HG03139 (cell line): ENCODE measurements around the gene TMOD1.
"Not testable (repeated sequence)": the region's sequence is repeated elsewhere in the genome, so short reads cannot be mapped to it uniquely, and the experiment has no call there.

Experiments used
- ATAC-seq: cut with Tn5 transposase; IDR thresholded peaks from one replicate; pipeline ENCODE4 v1.9.1; 2021; ENCODE audit not compliant: unreplicated experiment

The TMOD1 gene

DNA sequence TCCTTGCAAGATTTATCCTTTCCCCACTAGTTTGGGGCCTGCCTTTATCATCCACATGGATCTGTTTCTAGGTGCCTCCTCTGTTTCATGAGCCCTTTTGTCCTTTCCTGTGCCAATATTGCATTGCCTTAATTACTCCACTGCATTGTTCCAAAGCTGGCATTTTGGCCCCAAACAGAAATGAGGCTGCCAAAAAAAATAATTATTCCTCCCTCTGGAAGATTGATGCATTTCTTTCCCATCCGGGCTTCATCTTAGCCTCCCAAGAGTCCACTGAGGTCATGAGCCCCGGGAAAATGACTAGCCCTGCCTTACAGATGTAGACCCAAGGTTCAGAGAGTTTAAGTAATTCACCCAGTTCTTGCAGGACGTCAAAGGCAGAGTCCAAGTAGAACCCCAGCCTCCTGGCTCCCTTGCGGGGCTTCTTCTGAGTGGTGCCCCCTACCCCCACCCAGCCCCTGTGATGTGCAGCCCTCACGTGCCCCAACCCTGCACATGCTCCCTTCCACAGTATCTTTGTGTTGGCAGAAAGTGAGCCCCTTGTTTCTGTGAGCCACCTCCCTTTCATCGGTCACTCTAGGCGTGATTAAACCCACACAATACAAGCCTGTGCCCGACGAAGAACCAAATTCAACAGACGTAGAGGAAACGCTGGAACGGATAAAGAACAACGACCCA lies 62.1 kb downstream of the TMOD1 start:
- ATAC-seq = no peak

DNA sequence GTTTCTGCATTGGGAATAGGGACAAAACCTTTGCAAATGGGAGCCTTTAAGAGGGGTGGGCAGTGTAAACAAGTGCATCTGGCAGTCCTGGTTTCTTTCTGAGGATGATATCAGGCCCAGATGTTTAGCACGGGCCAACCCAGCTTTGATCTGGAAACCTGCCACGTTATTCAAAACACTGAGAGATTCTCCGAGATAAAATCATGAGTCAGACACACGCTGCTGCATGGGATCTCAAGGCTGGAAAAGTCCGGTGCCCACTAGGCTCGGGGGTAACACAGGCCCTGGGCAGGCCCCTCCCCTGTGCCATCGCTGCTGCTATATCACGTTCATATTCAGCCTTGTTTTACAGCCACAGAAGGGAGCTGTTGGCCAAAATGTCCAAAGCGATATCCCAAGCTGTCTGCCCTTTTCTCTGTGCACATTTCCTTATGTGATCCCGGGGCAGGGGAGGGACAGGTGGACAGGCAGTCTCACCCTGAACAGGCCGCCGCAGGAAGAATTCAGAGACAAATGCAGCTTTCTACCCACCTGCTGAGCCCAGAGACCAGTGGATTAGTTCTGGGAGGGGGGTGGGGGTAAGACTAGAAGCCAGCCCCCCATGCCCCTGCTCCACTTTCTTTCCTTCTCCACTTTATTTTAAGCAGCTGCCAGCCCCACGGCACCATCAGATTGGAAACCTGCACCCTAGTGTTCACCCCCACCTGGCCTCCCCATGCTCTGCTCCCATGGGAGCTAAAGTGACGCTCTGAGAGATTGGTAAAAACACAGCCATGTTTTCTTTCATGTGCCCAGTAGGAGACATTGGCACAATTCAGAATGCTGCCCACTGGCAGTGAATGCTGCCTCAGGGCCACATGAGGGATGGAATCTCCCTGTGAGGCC lies 63.1 kb downstream of the TMOD1 start:
- ATAC-seq = no peak

DNA sequence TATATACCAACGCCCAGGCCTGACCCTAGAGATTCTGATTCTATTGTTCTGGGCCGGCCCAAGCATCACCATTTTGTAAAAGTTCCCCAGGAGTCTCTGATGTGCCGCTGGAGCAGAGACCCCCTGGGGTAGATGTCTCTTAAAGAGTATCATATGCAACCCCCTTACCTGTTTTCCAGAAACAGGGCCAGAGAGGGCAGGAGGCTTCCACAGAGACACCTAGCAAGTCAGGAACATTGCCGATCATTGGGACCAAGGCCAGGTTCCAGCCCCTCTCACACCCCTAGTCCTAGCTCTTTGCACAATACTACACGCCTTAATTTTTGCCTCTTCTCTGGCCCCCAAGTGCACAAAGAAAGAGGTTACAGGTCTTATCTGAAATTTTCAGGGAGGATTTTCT lies 63.8 kb downstream of the TMOD1 start:
- no peak for ATAC-seq

DNA sequence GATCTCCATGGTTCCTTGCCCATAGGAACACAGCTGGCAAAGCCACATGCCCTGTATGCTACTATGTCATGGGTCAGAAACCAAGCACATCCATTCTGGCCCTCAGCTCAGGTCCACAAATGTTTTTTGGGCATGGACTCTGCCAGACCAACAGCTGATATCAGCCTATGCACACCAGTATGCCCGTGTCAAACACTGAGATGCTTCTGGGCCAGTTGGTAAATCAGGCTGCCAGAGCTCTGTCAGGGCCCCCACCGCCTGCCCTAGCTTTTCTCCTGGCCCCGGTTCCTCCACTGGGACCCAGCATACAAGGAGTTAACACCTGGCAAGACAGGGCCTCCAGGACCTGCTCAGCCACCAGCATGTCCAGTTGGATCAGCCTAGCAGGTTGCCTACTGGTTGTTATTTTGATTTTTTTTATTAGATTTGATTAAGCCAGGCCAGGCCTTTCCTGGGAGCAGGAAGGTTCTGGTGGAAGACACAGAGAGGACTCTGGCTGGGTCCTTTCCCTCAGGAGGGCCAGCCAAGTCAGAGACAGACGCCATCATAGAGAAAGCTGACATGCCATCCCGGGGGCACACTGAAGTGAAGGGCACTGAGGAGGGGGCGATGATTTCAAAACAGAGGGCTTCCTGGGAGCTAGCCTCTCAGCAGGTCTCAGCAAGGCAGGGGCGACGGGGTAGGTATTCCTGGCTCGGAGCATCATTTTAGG lies 65.9 kb downstream of the TMOD1 start:
- ATAC-seq = no peak

DNA sequence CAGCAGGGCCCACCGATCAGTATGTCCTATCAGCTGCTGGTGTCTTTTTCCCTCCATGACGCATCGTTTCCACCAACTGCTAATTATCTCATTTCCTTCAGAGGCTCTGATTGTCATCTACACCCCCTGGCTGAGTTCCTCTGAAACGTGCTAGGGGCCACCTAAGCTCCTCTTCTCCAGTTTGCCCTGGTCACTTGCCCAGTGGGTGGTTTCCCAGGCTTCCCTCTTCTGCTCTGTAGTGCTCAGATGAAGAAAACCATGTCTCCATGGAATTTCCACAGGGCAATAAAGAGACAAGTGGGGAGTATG lies 66.4 kb downstream of the TMOD1 start:
- no peak for ATAC-seq

DNA sequence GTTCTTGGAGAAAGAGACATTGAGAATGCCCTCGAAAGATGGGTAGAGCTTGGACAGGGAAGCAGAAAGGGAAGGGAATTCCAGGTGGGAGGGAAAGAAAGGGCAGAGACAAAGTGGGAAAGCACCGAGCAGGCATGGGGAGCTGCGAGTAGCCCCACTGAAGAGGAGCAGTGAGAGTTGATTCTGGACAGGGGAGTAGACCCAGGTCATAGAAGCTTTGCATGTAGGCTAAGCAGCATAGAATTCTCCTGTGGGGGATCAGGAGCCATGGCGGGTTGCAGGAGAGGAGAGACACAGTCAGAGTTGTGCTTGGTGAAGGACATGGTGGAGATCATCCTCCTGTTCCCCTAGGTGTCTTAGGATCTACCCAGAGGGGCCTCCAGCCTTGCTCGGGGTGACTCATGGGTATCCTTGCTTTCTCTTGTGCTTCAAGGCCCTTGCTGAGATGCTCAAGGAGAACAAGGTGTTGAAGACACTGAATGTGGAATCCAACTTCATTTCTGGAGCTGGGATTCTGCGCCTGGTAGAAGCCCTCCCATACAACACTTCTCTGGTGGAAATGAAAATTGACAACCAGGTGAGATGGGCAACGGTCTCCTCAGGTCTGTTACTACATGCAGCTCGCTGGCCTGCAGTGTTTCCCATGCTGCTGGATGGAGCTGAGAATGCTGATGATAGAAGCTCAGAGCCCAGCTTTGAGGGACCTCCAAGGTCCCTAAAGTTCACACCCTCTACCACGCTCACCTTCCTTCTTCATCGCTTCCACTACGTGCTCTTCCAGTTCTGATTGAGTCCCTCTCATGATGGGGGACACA lies 67.2 kb downstream of the TMOD1 start:
- no peak for ATAC-seq

DNA sequence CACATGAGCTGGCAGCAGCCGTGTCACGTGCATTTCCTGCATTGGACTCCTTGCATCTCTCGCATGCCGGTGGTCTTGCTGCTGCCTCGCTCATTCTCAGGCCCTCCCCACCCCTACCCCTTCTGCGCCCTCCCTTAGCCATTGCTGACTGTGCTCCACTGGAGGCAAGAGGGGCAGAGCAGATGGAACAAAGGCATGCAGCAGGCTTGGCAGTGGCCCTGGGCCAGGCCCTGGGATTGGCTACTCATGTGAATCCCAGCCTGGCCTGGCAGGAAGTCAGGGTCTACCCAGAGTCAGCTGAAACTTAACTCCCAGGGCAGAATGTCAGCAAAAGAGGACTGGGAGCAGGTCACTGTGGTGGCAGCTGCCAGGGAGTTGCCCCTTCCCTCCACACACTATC lies 69.4 kb downstream of the TMOD1 start:
- ATAC-seq = no peak

DNA sequence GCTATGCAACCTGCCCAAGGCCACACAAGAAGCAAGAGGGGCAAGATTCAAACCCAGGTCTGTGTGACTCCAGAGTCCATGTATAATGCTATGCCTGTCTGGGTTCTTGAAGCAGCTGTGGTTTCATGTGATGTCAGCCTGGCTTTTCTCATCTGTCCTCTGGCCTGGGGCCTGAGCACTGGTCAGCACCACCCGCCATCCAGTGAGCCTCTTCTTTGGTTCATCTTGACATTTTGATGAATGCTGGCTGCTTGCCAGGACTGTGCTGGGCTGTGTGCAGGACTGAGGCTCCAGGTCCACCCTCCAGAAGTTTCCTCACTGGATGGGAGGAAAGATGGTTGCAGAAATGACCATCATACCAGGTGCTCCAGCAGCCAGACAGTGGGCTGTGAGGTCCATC lies 70.2 kb downstream of the TMOD1 start:
- no peak for ATAC-seq

DNA sequence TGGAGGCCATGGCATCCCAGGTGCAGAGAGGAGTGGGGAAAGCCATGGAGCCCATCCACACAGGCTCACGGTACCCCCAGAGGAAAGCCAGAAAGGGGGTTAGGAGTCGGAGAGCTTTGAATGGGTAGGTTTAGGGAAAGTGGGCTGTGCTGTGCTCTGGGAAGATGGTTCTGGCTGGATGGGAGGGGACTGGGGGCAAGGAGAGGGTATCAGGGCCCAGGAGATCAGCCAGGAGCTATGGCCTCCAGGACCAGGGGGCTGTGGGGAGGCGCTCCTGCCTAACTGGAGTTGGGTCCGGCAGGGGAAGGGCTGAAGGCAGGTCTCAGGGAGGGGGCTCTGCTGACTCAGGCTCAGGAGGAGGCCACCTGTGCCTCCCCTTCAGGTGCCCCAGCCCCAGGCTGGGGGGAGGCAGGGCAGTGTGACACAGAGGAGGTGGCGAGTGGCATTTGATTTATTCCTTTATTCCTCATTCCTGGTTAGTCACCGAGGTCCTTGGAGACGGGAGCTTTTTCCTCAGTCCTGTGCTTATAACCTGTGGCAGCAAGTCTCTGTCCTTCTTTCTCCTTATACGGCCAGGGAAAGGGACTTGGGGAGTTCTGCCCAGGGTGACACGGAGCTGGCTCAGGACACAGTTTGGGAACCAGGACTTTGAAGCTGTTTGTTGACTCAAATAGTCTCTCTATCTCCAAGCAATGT lies 70.9 kb downstream of the TMOD1 start:
- ATAC-seq = no peak

DNA sequence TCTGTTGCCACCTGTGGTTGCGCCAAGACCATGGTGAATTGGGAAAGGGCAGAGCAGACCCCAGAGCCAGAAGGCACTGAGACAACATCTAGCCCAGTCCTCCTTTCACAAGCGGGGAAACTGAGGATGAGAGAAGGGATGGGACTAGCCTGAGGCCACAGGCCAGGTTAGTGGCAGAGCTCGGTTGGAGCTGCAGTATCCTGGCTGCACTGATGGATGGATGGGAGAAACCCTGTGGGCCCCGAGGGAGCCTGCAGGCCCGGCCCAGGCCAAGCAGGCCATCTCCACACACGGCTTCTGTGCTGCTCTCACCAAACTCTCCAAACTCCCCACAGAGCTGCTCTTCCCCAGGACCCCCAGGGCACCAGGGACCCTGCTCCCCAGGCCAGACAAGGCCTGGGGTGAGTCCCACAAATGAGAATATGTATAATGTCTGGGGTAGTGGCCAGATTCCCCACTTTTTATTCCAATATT lies 71.5 kb downstream of the TMOD1 start:
- ATAC-seq = no peak

DNA sequence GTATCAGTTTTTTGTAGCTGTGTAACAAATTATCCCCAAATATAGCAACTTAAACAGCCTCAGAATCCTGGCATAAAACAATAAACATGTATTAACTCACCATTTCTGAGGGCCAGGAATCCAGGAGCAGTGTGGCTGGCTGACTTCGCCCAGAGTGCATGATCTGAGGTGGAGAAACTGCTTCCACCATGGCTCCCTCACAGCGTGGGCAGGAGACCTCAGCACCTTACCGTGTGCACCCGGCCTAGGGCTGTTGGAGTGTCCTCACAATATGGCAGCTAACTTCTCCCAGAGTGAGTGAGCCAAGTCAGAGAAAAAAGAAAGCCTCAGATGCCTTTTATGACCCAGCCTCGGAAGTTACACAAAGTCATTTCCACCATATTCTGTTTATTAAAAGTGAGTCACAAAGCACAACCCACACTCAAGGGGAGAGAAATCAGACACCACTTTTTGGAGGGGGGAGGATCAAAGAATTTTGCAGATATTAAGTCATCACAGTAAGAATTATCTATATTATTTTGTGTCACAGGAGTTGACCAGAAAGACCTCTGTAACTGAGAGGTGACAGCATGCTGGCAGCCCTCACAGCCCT lies 72.1 kb downstream of the TMOD1 start:
- ATAC-seq = no peak

DNA sequence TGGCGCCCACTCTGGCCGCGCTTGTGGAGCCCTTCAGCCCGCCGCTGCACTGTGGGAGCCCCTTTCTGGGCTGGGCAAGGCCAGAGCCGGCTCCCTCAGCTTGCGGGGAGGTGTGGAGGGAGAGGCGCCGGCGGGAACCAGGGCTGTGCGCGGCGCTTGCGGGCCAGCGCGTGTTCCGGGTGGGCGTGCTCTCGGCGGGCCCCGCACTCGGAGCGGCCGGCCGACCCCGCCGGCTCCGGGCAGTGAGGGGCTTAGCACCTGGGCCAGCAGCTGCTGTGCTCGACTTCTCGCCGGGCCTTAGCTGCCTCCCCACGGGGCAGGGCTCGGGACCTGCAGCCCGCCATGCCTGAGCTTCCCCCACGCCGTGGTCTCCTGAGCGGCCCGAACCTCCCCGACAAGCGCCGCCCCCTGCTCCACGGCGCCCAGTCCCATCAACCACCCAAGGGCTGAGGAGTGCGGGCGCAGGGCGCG lies 72.7 kb downstream of the TMOD1 start:
- ATAC-seq = not testable (repeated sequence)

DNA sequence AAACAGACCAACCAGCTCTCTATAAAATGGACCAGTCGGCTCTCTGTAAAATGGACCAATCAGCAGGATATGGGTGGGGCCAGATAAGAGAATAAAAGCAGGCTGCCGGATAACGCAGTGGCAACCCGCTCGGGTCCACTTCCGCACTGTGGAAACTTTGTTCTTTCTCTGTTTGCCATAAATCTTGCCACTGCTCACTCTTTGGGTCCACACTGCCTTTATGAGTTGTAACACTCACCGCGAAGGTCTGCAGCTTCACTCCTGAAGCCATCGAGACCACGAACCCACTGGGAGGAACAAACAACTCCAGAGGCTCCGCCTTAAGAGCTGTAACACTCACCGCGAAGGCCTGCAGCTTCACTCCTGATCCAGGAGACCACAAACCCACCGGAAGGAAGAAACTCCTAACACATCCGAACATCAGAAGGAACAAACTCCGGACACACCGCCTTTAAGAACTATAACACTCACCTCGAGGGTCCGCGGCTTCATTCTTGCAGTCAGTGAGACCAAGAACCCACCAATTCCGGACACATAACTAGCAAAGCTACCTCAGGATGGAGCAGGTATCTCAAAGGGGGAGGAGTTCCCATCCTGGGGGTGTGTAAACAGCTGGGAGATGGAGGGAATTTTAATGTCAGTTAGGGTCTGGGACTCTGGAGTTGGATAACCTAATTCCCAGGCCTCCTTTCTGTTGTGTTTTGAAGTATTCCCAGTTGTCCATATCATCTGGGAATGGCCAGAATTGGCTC lies 73.6 kb downstream of the TMOD1 start:
- ATAC-seq = not testable (repeated sequence)

DNA sequence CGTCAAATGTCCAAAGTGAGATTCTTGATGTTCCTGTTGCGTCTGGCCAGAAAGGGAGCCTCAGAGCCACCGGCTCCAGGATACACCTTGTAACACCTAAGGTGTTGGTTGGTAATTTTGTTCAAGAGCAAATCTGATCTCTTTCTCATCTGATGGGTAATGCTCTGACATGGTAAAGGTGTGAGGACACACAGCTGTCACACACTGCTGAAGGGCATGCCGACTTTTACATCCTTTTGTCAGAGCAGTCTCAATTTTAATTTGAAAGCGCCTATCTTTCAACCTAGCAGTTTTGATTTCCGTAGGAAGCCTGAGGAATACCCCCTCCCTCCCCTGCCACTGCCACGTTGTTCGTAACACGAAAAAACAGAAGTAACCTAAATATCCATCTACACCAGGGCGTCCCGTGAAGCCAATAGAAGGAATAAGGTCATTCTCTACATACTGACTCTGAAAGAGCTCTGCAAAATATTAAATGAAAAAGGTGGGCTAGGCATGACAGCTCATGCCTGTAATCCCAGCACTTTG lies 74.3 kb downstream of the TMOD1 start:
- ATAC-seq = no peak

DNA sequence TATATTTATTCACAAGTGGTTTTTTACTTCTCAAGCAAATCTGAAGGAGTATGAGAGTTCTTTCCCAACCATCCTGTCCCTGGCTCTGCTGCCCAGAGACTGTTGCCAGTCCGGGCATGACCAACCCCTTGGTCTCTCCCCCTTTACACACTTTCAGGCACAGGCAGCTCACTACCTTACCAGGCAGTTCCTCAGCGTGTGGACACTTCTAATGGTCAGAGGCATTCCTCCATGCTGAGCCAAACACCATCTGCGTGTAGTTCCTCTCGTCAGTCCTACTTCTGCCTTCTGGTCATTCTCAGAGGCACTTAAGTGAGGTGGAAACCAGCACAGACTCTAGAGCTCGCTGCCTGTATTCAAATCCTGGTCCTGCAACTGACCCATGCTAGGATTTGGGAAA lies 75.6 kb downstream of the TMOD1 start:
- ATAC-seq = no peak

DNA sequence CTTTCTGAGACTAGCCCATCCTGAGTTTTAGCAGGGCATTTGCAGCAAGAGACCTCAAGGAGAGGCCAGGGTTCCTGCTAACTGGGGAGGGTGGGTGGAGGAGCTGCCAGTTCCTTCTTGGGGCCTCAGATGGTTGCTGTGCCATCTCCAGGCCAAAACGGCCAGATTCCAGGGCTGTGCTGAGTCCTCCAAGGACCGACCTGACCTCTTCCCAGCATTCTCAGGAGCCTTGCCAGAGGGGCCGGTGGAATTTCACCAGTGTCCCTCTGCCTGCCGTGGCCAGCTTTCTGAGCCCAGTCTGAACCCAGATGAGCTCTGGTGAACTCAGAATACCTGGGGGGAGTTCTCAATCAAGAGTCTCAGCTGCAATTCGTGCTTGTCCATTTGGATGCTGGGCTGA lies 77.4 kb downstream of the TMOD1 start:
- ATAC-seq = no peak

DNA sequence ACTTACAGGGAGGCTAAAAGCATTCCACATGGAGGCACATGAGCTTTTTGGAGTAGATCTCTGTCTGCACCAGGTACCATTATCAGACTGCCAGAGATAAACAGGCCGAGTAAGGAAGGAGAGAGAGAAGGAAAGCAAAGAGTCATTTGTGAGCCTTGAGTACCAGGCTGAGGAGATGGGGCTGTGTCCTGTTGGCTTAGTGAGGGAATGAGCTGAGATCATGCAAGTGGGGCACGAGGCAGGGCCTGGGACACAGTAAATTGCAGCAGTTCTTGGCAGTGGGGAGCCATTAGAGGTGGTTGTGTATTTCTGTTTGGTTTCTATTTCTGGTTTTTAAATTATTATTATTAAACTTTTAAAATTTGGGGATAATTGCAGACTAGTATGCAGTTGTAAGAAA lies 78.4 kb downstream of the TMOD1 start:
- no peak for ATAC-seq

DNA sequence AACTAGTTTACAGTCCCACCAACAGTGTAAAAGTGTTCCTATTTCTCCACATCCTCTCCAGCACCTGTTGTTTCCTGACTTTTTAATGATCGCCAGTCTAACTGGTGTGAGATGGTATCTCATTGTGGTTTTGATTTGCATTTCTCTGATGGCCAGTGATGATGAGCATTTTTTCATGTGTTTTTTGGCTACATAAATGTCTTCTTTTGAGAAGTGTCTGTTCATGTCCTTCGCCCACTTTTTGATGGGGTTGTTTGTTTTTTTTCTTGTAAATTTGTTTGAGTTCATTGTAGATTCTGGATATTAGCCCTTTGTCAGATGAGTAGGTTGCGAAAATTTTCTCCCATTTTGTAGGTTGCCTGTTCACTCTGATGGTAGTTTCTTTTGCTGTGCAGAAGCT lies 80.1 kb downstream of the TMOD1 start:
- ATAC-seq = not testable (repeated sequence)

DNA sequence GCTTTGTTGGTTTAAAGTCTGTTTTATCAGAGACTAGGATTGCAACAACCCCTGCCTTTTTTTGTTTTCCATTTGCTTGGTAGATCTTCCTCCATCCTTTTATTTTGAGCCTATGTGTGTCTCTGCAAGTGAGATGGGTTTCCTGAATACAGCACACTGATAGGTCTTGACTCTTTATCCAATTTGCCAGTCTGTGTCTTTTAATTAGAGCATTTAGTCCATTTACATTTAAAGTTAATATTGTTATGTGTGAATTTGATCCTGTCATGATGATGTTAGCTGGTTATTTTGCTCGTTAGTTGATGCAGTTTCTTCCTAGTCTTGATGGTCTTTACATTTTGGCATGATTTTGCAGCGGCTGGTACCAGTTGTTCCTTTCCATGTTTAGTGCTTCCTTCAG lies 83.3 kb downstream of the TMOD1 start:
- not testable (repeated sequence) for ATAC-seq
